Measurements from ENCODE around the gene PVR.
"Not testable (repeated sequence)": the region's sequence is repeated elsewhere in the genome, so short reads cannot be mapped to it uniquely, and the experiment has no call there.

The PVR gene

DNA sequence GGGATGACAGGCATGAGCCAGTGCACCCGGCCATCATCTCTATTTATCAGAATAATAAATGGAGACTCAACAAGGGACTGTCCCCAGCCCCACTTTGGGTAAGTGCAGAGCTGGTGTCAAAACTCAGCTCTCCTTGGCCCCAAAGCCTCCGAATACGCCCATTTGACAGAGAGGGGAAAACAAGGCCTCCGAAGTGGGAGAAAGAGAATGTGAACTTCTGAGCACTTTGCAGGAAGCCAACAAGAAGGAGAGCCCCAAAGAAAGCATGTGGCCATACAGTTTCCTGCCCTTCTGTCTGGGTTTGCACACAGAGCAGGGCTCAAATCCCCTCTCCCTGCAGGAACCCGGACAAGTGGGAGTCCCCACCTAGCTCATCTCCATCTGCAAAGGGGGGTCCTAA is 56.8 kb downstream of the PVR start:
- DNase-seq (ENCODE audit: low read depth in 2 of 2) = no peak

DNA sequence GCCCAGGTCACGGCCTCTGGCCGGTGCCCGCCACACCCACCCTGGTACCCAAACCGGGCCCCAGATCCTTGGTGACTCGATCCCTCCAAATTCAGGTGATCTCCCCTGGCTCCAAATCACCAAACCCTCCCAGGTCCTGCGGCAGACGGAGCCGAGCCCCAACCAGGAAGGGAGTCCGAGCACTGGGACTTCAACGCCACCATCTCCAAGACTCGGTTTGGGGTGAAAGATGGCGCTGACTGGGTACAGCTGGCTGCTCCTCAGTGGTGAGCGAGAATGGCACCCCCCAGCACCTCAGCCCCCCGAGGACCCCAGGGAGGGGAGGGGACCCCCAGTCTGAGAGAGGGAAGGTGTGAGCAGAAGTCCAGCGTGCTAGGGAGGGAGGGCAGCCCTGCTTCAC is 57.5 kb downstream of the PVR start:
- no peak for DNase-seq (ENCODE audit: low read depth in 2 of 2)

DNA sequence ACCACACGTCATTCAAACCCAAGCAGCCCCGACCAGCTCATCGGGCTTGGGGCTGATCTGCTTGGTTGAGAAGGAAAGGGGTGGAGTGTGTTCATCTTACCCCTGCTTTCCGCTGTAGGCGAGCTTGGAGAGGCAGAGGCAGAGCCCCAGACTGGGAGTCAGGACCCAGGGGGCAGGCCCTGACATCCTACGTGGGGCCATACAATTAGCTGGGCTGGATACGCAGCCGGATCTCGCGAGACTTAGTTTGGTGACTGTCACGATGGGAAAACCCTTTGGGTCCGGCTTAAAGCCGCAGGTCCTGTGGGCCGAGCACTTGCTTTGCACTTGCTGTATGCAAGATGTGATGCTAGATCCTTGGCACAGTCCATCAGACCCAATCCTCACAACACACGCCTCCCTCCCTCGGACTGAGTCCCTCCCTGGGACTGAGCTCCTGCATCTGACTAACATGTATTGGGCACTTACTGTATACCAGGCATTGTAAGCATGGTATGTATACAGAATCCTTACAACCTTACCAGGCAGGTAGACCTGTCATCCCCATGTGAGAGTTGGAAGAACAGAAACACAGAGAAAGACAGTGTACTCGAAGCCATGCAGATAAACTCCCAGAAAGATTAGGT is 59.0 kb downstream of the PVR start:
- no peak for DNase-seq (ENCODE audit: low read depth in 2 of 2)

- DNase-seq (ENCODE audit: low read depth in 2 of 2) = no peak
These were observed 59.8 kb downstream of the PVR start for GRCh38 chr19:44703336-44704078.

- DNase-seq (ENCODE audit: low read depth in 2 of 2) = no peak
These were observed 61.3 kb downstream of the PVR start for GRCh38 chr19:44704982-44705381.

GRCh38 chr19:44705502-44706010 is 61.8 kb downstream of the PVR start:
- DNase-seq (ENCODE audit: low read depth in 2 of 2) = no peak

- DNase-seq (ENCODE audit: low read depth in 2 of 2) = no peak
These were observed 63.0 kb downstream of the PVR start for GRCh38 chr19:44706506-44707236.

DNA sequence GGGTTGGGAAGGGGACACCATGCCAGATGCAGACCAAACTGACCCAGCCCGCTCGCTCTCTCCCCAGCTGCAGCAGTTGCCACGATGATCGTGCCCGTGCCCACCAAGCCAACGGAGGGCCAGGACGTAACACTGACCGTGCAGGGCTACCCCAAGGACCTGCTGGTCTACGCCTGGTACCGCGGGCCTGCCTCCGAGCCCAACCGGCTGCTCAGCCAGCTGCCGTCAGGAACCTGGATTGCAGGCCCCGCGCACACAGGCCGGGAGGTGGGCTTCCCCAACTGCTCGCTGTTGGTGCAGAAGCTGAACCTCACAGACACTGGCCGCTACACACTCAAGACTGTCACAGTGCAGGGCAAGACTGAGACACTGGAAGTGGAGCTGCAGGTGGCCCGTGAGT is 64.1 kb downstream of the PVR start:
- DNase-seq (ENCODE audit: low read depth in 2 of 2) = no peak

- no peak for DNase-seq (ENCODE audit: low read depth in 2 of 2)
These were observed 65.2 kb downstream of the PVR start for GRCh38 chr19:44708940-44709339.

- not testable (repeated sequence) for DNase-seq (ENCODE audit: low read depth in 2 of 2)
These were observed 65.9 kb downstream of the PVR start for GRCh38 chr19:44709434-44710266.

DNA sequence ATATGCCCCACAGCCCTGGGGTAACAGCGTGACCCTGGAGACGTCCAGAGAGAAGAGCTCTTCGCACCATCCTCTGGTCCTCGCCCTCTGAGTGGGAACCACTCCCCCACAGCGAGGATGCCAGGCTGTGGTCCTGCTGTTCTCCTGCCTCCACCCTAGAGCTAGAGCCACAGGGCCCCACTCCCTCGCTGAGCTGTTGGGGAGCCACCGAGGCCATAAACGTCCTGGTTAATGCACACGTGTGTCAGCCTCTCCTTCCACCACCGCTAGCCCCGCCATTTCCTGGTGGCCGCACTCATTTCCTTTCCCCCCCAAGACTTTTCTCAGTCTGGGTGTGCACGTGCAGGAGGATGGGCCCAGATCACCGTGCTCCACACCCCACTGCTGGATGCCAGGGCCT is 66.8 kb downstream of the PVR start:
- no peak for DNase-seq (ENCODE audit: low read depth in 2 of 2)

DNA sequence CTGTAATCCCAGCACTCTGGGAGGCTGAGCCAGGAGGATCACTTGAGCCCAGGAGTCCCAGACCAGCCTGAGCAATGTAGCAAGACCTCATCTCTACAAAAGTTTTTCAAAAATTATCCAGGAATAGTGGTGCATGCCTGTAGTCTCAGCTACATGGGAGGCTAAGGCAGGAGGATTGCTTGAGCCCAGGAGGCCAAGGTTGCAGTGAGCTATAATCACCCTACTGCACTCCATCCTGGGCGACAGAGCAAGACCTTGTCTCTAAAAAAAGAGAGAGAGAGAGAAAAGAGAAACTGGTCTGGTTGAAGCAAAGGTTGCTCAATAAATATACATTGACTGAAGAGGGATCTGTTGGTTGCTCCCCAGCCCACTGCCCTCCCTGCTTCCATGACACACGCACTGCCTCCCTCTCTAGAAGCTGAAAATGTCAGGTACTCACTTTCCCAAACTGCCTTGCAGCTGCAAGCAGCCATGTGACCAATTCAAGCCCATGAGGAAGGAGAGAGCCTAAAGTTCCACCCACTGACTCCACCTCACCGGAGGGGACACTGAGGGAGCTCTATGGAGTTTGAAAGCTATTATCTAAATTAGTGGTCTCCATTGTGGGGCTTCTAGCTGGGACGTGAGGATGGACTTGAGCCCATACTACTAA is 69.3 kb downstream of the PVR start:
- no peak for DNase-seq (ENCODE audit: low read depth in 2 of 2)

Measured in stimulated activated CD8-positive, alpha-beta memory T cell treated with anti-CD3 and anti-CD28 coated beads, Interleukin-7, amount 100 ng/mL, for 1 hour (primary cell).